Renal cortical epithelial cell (primary cell): ENCODE data around the gene EXOC3L4. TPM values are rescaled to one million over a fixed set of nuclear protein-coding genes. Genes with fewer than 3 reads are reported as not detected.

Experiments used
- DNase-seq: peaks from one replicate; pipeline ENCODE4 v3.0.0-alpha.2; 2011; ENCODE audit warnings: low read depth
- total RNA-seq: library from RNA; depleted of rRNA; stranded (reverse); fragments of >200 nt; gene quantifications from 2 replicates; pipeline ENCODE4 v1.2.3, GENCODE V29; 2014

EXOC3L4 gene
- total RNA-seq, 1 donor from 2014 or later: 0.94 TPM

- DNase-seq: peak; percentile 93
Measured at GRCh38 chr14:103121846-103122584, 27.5 kb downstream of the EXOC3L4 start.

- DNase-seq: no peak
Measured at GRCh38 chr14:103122585-103122946, 28.0 kb downstream of the EXOC3L4 start.

GRCh38 chr14:103122947-103123633, 28.6 kb downstream of the EXOC3L4 start, which contains the start of gene TNFAIP2:
Gene TNFAIP2, plus strand, starts transcription at chr14:103123461. Its CDS starts 2,997 bp downstream, at chr14:103126458.
- no peak for DNase-seq

GRCh38 chr14:103123634-103124500, 29.3 kb downstream of the EXOC3L4 start:
- DNase-seq: no peak

GRCh38 chr14:103124501-103125001, 30.0 kb downstream of the EXOC3L4 start:
- DNase-seq: no peak

- DNase-seq: no peak
Measured at GRCh38 chr14:103125098-103126070, 30.9 kb downstream of the EXOC3L4 start.

- no peak for DNase-seq
Measured at GRCh38 chr14:103126088-103126872, 31.8 kb downstream of the EXOC3L4 start.

- DNase-seq: no peak
Measured at GRCh38 chr14:103126873-103127304, 32.4 kb downstream of the EXOC3L4 start.

- DNase-seq: no peak
Measured at GRCh38 chr14:103127356-103127755, 32.8 kb downstream of the EXOC3L4 start.

- no peak for DNase-seq
Measured at GRCh38 chr14:103127861-103128598, 33.5 kb downstream of the EXOC3L4 start.

GRCh38 chr14:103128631-103129300, 34.2 kb downstream of the EXOC3L4 start:
- no peak for DNase-seq

GRCh38 chr14:103129301-103130016, 34.9 kb downstream of the EXOC3L4 start:
- no peak for DNase-seq

GRCh38 chr14:103130017-103130764, 35.7 kb downstream of the EXOC3L4 start:
- no peak for DNase-seq

- DNase-seq: no peak
Measured at GRCh38 chr14:103130965-103131364, 36.4 kb downstream of the EXOC3L4 start.

- DNase-seq: no peak
Measured at GRCh38 chr14:103131580-103131979, 37.1 kb downstream of the EXOC3L4 start.

- DNase-seq: no peak
Measured at GRCh38 chr14:103132381-103133209, 38.1 kb downstream of the EXOC3L4 start.
